Amniotic epithelial cell (primary cell): ENCODE data around the gene KATNB1.
A peak's percentile ranks its signal among the peaks of the same experiment; 100 is the strongest.
"Not testable (repeated sequence)": the region's sequence is repeated elsewhere in the genome, so short reads cannot be mapped to it uniquely, and the experiment has no call there.

ENCODE experiments used
- DNase-seq: peaks from one replicate; pipeline ENCODE4 v3.0.0-alpha.2; 2010; ENCODE audit warnings: low read depth

The KATNB1 gene

DNA sequence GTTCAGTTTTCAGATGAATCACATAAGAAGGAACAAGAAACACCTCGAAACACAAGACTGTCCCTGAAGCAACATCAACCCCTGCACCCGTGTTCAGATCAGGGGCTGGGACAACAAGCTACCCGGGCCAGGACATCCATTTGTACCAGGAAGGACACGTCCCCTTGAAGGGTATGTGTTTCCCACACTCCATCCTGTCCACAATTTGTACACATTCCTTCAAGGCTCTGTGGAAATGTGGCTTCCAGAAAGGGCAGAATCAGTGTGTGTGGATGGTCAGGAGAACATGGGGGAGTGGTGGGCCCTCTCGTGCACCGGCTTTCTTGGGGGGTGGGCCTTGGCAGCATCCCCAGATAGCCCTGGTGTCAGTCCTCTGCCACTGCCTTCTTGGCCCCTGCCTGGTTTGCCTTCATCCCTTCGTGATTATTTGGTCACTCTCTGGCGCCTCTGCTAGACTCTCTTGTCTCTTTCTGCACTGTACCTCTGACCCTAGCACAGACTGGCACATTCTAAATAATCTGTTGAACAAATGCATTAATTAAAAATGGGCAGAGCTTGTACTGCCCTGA is 56.4 kb downstream of the KATNB1 start:
- no peak for DNase-seq

DNA sequence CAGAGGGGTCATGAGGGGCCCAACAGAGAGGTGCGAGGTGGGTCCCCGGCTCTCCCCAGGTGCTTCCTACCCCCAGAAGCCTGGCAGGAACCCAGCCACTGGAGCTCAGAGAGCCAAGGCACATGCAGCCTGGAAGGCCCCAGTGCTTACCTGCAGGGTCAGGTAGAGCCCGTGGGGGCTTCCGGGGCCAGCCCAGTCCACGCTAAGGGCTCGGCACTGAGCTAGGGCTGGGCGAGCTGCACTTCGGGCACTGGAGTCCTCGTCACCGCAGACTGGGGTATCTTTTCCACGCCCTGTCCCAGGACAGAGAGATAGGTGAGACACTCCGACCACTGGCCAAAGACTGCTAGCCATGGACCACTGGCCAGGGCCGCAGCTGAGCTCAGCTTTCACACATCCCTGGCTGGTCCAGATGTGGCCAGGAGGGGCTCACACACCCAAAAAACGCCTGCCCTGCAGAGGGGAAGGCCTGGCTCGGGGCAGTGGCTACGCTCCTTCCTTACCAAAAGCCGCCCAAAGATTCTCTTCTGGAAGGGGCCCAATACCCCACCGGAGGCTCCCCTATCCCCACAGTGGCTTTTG is 59.4 kb downstream of the KATNB1 start:
- DNase-seq: no peak

DNA sequence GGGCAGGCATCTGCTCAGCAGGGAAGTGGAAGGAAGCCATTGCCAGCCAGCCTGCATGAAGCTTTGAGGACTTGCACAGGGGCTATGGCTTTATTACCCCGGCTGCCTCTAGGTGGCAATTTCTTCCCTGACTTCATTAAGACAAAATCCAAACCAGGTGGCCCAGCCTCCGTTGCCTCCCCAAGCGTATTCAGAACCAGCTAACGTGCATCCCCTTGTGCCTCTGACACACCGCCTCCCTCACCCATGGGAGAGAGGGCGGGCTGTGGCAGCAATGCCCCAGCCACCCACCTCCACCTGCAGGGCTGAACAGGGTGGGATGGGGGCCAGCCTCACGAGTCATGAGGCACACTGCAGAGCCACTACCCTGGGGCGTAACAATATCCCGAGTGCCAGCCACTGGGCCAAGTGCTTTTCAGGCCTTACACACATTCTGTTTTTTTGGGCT is 59.9 kb downstream of the KATNB1 start:
- peak; percentile 38 for DNase-seq

DNA sequence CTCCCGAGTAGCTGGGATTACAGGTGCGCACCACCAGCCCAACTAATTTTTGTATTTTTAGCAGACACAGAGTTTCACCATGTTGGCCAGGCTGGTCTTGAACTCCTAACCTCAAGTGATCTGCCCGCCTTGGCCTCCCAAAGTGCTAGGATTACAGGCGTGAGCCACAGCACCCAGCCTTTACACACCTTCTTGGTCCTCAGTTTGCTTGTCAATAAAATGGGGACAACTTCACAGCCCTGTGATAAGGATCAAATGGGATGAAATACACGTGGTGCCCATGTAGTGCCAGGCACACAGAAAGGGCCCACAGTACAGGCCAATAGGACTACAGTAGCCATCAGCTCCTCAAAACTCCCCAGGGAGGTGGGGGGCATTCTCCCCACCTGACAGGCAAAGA is 60.4 kb downstream of the KATNB1 start:
- DNase-seq: not testable (repeated sequence)

DNA sequence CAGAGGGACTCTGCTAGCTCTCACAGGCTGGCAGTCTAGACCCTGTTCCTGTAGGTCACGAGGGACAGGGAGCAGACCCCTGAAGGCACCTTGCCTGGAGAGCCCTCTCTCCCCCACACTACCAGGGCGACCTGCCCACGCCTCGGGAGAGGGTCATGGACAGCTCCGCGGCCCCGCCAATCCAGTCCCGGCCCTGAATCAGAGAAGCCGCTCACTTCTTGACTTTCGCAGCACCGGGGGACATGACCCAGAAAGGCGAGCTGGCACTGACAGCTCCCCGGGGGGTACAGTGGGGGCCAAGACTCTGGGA is 61.6 kb downstream of the KATNB1 start:
- no peak for DNase-seq

DNA sequence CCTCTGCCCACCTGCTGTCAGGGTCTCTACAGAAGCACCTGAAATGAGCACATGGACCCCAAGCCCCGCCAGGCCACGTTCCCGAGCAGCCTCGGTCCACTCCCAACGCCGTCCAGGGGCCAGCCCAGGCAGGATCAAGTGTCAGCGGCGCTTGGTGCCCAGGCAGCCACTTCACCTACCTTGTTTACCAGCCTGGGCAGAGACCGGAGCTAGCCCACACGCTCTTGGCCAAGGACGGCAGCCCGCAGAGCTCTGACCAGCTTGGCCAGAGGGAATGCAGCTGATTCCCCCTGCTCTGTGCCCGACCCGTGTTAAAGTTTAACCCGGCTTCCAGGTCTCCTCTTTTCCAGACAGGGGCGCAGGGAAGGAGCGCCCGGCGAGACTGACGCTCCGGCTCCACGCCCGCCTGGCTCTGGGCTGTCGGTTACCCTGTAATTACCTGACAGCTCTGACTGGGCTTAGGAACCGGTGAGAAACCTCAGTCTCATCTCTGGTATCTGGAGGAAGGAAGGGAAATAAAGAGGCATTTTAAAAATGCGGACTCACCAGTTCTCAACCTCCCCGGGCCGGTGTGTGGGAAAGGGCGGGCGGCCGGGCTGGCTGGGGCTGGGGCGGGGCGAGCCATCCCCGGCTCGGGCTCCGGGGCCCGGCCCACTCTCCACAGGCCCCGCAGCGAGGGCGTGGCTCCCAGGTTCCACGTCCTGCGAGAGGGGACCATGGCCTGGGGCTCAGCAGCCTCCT is 62.1 kb downstream of the KATNB1 start:
- peak; percentile 55 for DNase-seq

DNA sequence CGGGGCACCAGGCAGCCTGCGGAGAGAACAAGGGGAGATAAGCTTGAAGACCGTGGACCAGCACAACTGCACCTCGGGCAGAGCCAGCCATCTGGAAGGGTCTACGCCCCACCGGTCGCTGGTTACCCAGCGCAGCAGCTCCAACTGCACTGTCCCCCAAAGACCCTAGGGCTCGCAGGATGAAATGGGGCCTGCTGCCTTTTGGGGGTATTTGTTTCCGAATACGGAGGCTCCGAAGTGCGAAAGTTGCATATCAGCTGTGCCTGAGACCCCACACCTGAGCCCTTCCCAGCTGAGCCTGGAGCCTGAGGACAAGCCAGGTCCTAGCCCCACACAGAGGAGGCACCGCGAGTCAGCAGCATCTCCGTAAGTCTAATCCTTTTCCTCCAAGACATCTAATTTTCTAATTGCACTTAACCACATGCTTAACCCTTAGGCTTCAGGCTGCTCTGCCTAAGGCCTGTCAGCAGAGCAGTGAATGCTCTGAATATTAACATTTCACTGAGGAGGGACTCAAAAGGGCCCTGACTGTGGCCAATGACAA is 62.8 kb downstream of the KATNB1 start:
- no peak for DNase-seq

GRCh38 chr16:57798953-57799599 is 63.5 kb downstream of the KATNB1 start:
- no peak for DNase-seq

DNA sequence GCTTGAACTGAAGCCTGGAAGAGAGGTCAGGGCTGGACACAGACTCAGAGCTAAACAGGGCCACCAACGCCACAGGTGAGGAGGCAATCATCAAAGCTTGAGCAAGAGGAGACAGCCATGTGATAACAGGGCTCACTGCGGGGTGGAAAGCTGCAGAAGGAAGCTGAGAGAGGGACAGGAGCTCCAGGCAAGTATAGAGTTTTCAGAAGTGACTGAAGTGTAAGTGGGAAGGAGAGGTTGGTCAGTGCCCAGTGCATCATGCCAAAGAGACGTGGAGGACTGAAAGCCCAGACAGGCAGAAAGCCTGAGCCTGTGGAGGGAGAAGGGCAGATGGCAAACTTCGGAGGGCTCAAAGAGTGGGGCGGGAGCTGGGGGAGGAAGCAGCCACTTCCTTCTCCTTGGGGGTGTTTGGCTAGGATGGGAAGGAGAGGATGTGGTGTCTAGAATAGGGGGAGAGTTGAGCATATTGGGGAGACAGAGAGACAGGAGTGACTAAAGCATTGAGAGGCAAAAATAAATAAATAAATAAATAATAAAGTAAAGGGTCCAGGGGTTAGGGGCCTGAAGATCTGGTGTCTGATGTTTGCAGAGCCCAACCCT is 64.1 kb downstream of the KATNB1 start:
- DNase-seq: no peak

- DNase-seq: peak; percentile 52
These were observed 64.9 kb downstream of the KATNB1 start for GRCh38 chr16:57800200-57801097.

DNA sequence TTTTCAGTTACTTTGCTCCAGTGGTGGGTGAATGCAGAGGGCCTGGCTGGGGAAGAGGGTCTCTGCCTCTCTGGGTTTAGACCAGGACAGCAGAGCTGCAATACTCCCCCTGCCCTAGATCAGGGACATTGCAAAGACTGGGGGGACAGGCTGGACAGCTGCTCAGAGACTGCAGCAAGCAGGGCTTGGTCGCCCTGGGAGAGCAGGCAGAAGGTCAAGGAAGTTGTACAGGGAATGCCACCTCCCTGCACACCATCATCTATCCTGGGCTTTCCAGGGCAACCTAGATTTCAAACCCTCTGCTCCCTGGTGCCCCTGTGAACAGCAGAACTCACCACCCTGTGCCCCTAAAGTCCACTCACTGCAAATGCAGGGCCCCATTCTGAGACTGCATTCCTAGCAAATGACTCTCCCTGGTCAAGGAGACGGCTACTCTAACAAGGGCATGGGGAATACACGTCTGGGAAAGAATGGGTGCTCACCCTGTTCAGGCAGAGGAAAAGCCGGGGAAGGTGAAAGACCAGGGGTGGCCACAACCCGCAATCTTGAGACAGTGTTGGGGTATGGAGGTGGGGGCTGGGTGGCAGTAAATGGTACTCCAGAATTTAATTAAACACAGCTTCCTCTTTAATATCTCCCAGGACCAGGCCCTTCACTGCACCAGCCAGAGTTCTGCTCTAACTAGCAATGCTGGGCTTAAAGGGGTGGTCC is 65.7 kb downstream of the KATNB1 start:
- peak; percentile 78 for DNase-seq

DNA sequence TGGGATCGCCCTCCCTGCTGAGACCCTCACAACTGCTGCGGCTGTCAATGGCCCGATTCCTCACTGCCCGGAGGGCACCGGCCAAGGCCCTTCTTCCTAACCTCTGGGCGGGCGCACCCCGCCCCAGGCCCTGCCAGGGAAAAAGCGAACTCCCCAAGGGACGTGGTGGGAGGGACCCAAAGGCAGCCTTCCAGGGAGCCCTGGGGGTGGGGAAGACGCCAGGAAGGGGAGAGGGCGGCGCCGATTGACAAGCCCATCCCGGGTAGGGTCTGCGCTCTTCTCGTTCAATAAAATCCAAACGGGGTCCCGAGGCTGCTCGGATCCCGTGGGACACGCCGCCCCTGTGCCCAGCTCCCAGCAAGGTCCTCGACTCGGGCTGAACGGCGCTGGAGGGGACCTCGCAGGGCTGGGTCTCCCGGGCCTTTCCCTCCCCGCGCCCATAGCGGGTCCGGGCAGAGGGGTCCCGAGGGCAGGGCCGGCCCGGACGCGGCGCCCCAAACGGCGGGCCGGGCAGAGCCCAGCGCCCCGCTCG is 66.3 kb downstream of the KATNB1 start:
- DNase-seq: no peak

- DNase-seq: peak; percentile 69
These were observed 67.0 kb downstream of the KATNB1 start, which contains the start of gene KIFC3 for GRCh38 chr16:57802341-57803133. KIFC3 (minus strand) TSS chr16:57802491; CDS start chr16:57798243, 4,248 bp downstream.

GRCh38 chr16:57803134-57803990 is 67.8 kb downstream of the KATNB1 start:
- no peak for DNase-seq

DNA sequence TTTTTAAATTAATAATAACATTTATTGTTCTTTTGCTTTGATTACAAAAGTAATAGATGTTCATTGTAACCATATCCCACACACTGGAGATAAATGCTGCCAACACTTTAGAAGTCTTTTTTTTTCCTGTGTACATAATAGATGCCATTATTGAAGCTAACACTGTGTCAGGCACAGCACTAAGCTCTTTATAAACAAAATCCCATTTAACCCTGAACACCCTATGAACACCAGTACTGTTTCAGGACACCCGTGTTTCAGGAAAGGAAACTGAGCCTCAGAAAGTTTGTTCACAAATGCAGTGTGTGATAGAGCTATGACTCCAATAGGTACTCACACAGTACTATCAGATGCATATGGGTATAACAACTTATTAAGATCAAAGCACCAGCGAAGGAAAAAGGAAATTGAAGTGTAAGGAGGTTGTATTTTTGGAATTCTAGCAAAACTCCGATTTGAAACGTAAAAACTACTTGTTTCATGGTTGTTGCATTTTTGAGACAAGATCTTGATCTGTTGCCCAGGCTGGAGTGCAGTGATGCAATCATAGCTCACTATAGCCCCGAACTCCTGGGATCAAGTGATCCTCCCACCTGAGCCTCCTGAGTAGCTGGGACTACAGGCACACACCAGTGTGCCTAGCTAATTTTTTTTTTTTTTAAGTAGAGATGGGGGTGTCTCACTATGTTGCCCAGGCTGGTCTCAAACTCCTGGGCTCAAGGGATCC is 68.7 kb downstream of the KATNB1 start:
- no peak for DNase-seq

GRCh38 chr16:57805176-57805575 is 69.6 kb downstream of the KATNB1 start:
- DNase-seq: peak; percentile 40
